Fibroblast of mammary gland (primary cell): ENCODE data around the gene CRACR2B.

Source experiments
- DNase-seq: peaks from one replicate; pipeline ENCODE4 v3.0.0-alpha.2; 2010; ENCODE audit warnings: low read depth
- H3K4me3 ChIP-seq: 2 replicates; pipeline ENCODE4 v1.5.1; 2011; ENCODE audit warnings: low read depth, mild to moderate bottlenecking, low read length, moderate library complexity; ENCODE audit not compliant: control insufficient read depth
- CTCF ChIP-seq: conservative IDR thresholded peaks from 2 replicates; pipeline ENCODE4 v1.5.1; 2011; ENCODE audit warnings: low read depth, low read length, inconsistent platforms; ENCODE audit not compliant: control insufficient read depth, insufficient read depth

The CRACR2B gene

GRCh38 chr11:827897-828192, at the start of gene CRACR2B:
Gene CRACR2B, plus strand, starts transcription at chr11:827919. Its CDS starts 689 bp downstream, at chr11:828608.
- no peak for DNase-seq
- H3K4me3 ChIP-seq, result no peak within 1 kb of the TSS
- no peak for TF ChIP-seq CTCF

- no peak for DNase-seq
- TF ChIP-seq CTCF, result no peak
These were observed 48.5 kb upstream of the CRACR2B start for GRCh38 chr11:778976-779954.

GRCh38 chr11:779955-780532, 47.7 kb upstream of the CRACR2B start:
- H3K4me3 ChIP-seq, result no peak overlapping the region
- no peak for DNase-seq
- TF ChIP-seq CTCF, result no peak

More at GRCh38 chr11:778976-779954, 48.5 kb upstream of the CRACR2B start:
- no peak overlapping the region for H3K4me3 ChIP-seq

- DNase-seq, result no peak
- no peak overlapping the region for H3K4me3 ChIP-seq
- TF ChIP-seq CTCF, result no peak
These were observed 45.2 kb upstream of the CRACR2B start for GRCh38 chr11:782264-783174.

GRCh38 chr11:783581-784015, 44.1 kb upstream of the CRACR2B start:
- H3K4me3 ChIP-seq, result no peak overlapping the region
- peak; percentile 80 for TF ChIP-seq CTCF
- peak; percentile 94 for DNase-seq

GRCh38 chr11:786235-787083, 41.3 kb upstream of the CRACR2B start:
- no peak for TF ChIP-seq CTCF
- H3K4me3 ChIP-seq, result no peak overlapping the region
- DNase-seq, result no peak
